ENCODE data around the gene CCDC171. TPM values are rescaled to one million over a fixed set of nuclear protein-coding genes. Genes with fewer than 3 reads are reported as not detected.

The CCDC171 gene
- total and polyA plus RNA-seq, 2 of the 13 experiments (the other 11 are each of a cell fraction or from before 2014, with no cell fraction given): 0.95 to 2.5 TPM

DNA sequence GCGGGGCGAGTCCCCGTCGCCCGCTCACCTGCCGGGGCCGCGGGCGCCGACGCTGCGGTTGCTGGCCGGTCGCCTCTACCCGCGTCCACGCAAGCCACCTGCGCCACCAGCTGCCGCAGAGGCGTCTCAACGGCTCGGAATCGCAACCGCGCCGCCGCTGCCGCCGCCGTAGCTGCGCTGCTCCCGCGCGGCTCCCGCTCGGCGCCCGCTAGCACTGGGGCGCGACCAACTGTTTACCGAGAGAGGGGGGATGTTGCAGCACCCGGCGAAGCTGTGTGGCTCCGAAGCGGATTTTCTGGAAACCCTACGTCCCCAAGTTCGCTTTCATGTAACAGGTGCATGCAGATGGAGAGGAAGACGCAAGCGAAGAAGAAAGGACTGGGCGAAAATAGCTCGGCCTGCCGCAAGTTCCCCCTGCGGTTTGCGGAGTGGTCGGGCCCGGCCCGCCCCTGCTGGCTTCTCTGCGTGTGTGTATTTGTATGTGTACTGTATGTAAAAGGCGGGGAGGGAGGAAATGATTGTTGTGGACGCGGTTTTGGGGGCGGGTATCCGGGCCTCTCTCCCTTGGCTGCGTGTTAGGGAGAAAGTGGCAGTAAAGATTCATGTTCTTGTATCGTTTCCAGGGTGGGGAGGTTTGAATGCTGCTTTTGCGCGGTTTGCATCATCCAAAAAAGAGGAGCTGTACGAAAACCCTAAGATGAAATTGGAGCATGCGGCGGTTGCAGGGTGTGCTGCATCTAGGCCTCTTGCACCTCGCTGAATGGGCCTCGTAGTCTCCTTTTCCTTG lies 41.9 kb upstream of the CCDC171 start, which contains the start of gene PSIP1:
PSIP1 (minus strand) TSS at position 182 of the 787 bp plus-strand sequence. CDS start 782 bp downstream, outside the sequence.
- peak within 1 kb of the TSS; percentile 92 for H3K9ac ChIP-seq (ENCODE audit: insufficient read depth, low read depth, low read length)
- no TSS peak for BruUV-seq (replicated peaks)
- H3K4me3 ChIP-seq (replicated peaks in 1 of 3; ENCODE audit: insufficient read depth in 1 of 3, low read depth in 2 of 3, low read length in 3 of 3): peak within 1 kb of the TSS; percentile 80 to 96 (median 92)
- H2AFZ ChIP-seq (ENCODE audit: low read length): peak within 1 kb of the TSS; percentile 79
- ChIA-PET POLR2A (interaction anchor here (0.9 to 1.4 kb wide), 4 partner anchors 15 to 42 kb away, joined by 3 to 13 read pairs (median 4); partner anchors contain the start of gene CCDC171), CTCF (ENCODE audit: low intra/inter-chr PET ratio, low total read pairs) (no interaction called here)
- WGBS (ENCODE audit: low lambda C conversion rate): under 1% methylated on average over 28 of the region's 72 CpGs
- ATAC-seq: peak; percentile 93
- H3K4me2 ChIP-seq (ENCODE audit: low read depth, low read length): peak within 1 kb of the TSS; percentile 96
- in situ Hi-C loops (cut with HindIII; ENCODE audit: extremely low pct_ligation_motif_present, low pct_unique_long_range_greater_than_20kb): no loop called here
- H3K27ac ChIP-seq (ENCODE audit: extremely low read length, insufficient read depth, low read length): peak within 1 kb of the TSS; percentile 94
- H4K20me1 ChIP-seq (ENCODE audit: insufficient read depth, low read length): no peaks in the 10 kb centered on the region; the same call in 1 of the 2 replicates
- no peak for FAIRE-seq
- peaks cover 30% of the 10 kb centered on the region for H3K4me1 ChIP-seq (ENCODE audit: insufficient read depth, low read length)
- intact Hi-C loops (cut with micrococcal nuclease; ENCODE audit: unreplicated experiment): loop anchor here (2.0 to 10.0 kb wide), 2 partner anchors 42 to 94 kb away; partner anchors contain the start of gene CCDC171
- H3K27me3 ChIP-seq (ENCODE audit: control insufficient read depth in 1 of 2, insufficient read depth in 2 of 2, low read length in 2 of 2): no peaks in the 10 kb centered on the region; a peak in 1 of 5 replicates
- H3K9me3 ChIP-seq (ENCODE audit: low read length): no peaks in the 10 kb centered on the region
- peaks cover 2 to 7% of the 10 kb centered on the region in 2 experiments; a peak in 2 of 5 replicates for H3K36me3 ChIP-seq (replicated peaks in 1 of 2; ENCODE audit: control insufficient read depth in 1 of 2, insufficient read depth in 2 of 2, low read length in 2 of 2)
- peaks cover 19% of the 10 kb centered on the region for H3K79me2 ChIP-seq (ENCODE audit: insufficient read depth, low read length)
- peak; percentile 57 for DNase-seq (ENCODE audit: low spot score)
- TF ChIP-seq HNF4A (CRISPR knock-in tag; IDR thresholded peaks at IDR 0.05) (no peak), KLF12 (CRISPR knock-in tag; IDR thresholded peaks at IDR 0.05; ENCODE audit: borderline replicate concordance) (no peak), ZNF331 (CRISPR knock-in tag; IDR thresholded peaks at IDR 0.05) (peak; percentile 10; the same call in 1 of the 2 replicates), ZNF607 (CRISPR knock-in tag; IDR thresholded peaks at IDR 0.05; ENCODE audit: borderline replicate concordance) (peak; percentile 57), ONECUT2 (CRISPR knock-in tag; IDR thresholded peaks at IDR 0.05) (no peak), XRCC5 (optimal IDR thresholded peaks at IDR 0.05; ENCODE audit: low read length) (peak; percentile 62), REPIN1 (CRISPR knock-in tag; IDR thresholded peaks at IDR 0.05; ENCODE audit: borderline replicate concordance, low read depth) (peak; percentile 69; the same call in 1 of the 2 replicates)
- TF ChIP-seq, protein P1, sequence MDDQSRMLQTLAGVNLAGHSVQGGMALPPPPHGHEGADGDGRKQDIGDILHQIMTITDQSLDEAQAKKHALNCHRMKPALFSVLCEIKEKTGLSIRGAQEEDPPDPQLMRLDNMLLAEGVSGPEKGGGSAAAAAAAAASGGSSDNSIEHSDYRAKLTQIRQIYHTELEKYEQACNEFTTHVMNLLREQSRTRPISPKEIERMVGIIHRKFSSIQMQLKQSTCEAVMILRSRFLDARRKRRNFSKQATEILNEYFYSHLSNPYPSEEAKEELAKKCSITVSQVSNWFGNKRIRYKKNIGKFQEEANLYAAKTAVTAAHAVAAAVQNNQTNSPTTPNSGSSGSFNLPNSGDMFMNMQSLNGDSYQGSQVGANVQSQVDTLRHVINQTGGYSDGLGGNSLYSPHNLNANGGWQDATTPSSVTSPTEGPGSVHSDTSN (CRISPR knock-in tag; IDR thresholded peaks at IDR 0.05; ENCODE audit: borderline replicate concordance): no peak
- TF ChIP-seq, protein P2, sequence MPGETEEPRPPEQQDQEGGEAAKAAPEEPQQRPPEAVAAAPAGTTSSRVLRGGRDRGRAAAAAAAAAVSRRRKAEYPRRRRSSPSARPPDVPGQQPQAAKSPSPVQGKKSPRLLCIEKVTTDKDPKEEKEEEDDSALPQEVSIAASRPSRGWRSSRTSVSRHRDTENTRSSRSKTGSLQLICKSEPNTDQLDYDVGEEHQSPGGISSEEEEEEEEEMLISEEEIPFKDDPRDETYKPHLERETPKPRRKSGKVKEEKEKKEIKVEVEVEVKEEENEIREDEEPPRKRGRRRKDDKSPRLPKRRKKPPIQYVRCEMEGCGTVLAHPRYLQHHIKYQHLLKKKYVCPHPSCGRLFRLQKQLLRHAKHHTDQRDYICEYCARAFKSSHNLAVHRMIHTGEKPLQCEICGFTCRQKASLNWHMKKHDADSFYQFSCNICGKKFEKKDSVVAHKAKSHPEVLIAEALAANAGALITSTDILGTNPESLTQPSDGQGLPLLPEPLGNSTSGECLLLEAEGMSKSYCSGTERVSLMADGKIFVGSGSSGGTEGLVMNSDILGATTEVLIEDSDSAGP (CRISPR knock-in tag; IDR thresholded peaks at IDR 0.05; ENCODE audit: borderline replicate concordance): peak; percentile 67; the same call in 1 of the 2 replicates
- TF ChIP-seq, protein P3, sequence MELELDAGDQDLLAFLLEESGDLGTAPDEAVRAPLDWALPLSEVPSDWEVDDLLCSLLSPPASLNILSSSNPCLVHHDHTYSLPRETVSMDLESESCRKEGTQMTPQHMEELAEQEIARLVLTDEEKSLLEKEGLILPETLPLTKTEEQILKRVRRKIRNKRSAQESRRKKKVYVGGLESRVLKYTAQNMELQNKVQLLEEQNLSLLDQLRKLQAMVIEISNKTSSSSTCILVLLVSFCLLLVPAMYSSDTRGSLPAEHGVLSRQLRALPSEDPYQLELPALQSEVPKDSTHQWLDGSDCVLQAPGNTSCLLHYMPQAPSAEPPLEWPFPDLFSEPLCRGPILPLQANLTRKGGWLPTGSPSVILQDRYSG (CRISPR knock-in tag; IDR thresholded peaks at IDR 0.05): no peak
- TF ChIP-seq, protein P4, sequence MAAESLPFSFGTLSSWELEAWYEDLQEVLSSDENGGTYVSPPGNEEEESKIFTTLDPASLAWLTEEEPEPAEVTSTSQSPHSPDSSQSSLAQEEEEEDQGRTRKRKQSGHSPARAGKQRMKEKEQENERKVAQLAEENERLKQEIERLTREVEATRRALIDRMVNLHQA (CRISPR knock-in tag; IDR thresholded peaks at IDR 0.05): no peak
- TF ChIP-seq, protein P5, sequence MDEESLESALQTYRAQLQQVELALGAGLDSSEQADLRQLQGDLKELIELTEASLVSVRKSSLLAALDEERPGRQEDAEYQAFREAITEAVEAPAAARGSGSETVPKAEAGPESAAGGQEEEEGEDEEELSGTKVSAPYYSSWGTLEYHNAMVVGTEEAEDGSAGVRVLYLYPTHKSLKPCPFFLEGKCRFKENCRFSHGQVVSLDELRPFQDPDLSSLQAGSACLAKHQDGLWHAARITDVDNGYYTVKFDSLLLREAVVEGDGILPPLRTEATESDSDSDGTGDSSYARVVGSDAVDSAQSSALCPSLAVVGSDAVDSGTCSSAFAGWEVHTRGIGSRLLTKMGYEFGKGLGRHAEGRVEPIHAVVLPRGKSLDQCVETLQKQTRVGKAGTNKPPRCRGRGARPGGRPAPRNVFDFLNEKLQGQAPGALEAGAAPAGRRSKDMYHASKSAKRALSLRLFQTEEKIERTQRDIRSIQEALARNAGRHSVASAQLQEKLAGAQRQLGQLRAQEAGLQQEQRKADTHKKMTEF (CRISPR knock-in tag; IDR thresholded peaks at IDR 0.05): peak; percentile 61
- TF ChIP-seq, protein P6, sequence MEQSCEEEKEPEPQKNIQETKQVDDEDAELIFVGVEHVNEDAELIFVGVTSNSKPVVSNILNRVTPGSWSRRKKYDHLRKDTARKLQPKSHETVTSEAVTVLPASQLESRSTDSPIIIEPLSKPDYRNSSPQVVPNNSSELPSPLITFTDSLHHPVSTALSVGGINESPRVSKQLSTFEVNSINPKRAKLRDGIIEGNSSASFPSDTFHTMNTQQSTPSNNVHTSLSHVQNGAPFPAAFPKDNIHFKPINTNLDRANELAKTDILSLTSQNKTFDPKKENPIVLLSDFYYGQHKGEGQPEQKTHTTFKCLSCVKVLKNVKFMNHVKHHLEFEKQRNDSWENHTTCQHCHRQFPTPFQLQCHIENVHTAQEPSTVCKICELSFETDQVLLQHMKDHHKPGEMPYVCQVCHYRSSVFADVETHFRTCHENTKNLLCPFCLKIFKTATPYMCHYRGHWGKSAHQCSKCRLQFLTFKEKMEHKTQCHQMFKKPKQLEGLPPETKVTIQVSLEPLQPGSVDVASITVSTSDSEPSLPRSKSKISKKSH (CRISPR knock-in tag; IDR thresholded peaks at IDR 0.05; ENCODE audit: borderline replicate concordance): no peak
- TF ChIP-seq, protein P7, sequence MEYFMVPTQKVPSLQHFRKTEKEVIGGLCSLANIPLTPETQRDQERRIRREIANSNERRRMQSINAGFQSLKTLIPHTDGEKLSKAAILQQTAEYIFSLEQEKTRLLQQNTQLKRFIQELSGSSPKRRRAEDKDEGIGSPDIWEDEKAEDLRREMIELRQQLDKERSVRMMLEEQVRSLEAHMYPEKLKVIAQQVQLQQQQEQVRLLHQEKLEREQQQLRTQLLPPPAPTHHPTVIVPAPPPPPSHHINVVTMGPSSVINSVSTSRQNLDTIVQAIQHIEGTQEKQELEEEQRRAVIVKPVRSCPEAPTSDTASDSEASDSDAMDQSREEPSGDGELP (IDR thresholded peaks at IDR 0.05; ENCODE audit: borderline replicate concordance, low read depth): peak; percentile 35; the same call in 1 of the 2 replicates

All from HepG2 (cell line).